Measurements from ENCODE around the gene ZNF155. TPM values are rescaled to one million over a fixed set of nuclear protein-coding genes. Genes with fewer than 3 reads are reported as not detected.

Gene ZNF155
- total and polyA plus RNA-seq, 10 of the 15 experiments (the other 5 are each of a cell fraction or from before 2014, with no cell fraction given): 2.4 to 12.2 (median 5.6) TPM

DNA sequence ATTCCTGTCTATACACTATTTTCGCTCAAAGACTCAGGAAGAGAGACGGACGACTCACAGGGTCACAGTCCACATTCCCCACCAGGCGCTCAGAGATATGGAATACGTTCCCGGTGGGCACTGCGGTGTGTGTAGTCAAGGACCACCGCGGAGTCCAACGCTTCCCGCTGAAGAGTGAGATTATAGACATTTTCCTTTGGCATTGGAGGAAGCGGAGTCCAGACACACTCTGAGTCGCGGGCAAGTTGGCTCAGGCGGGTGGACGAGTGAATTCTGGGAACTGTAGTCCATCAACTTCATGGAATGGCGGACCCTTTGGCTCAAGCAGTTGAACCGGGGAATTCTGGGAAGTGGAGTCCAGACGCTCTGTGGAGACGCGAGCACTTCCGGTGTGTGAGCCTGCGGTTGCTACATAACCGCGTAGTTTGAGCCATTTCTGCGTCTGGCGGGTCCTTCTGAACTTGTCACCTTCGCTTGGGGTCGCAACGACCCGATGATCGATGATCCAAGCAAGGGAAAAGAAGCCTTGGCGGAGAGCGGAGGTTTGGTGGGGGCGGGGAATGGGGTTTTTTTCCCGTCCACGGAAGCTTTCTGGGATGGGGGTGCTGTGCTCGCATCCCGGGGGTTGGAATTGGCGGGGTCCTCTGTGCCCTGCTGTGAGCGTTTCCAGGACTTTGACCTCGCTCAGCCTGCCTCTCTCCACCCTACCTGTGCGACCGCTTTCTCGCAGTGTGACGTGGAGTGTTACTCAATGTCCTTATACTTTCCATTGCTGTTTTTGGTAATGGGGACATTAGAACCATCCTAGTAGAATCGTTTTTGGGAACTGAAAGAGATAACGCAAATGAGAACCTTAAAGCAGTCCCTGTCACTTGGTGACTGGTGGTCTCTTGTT is 18.8 kb downstream of the ZNF155 start, which contains the start of gene ZNF230 (continued):
- TF ChIP-seq, protein P1, sequence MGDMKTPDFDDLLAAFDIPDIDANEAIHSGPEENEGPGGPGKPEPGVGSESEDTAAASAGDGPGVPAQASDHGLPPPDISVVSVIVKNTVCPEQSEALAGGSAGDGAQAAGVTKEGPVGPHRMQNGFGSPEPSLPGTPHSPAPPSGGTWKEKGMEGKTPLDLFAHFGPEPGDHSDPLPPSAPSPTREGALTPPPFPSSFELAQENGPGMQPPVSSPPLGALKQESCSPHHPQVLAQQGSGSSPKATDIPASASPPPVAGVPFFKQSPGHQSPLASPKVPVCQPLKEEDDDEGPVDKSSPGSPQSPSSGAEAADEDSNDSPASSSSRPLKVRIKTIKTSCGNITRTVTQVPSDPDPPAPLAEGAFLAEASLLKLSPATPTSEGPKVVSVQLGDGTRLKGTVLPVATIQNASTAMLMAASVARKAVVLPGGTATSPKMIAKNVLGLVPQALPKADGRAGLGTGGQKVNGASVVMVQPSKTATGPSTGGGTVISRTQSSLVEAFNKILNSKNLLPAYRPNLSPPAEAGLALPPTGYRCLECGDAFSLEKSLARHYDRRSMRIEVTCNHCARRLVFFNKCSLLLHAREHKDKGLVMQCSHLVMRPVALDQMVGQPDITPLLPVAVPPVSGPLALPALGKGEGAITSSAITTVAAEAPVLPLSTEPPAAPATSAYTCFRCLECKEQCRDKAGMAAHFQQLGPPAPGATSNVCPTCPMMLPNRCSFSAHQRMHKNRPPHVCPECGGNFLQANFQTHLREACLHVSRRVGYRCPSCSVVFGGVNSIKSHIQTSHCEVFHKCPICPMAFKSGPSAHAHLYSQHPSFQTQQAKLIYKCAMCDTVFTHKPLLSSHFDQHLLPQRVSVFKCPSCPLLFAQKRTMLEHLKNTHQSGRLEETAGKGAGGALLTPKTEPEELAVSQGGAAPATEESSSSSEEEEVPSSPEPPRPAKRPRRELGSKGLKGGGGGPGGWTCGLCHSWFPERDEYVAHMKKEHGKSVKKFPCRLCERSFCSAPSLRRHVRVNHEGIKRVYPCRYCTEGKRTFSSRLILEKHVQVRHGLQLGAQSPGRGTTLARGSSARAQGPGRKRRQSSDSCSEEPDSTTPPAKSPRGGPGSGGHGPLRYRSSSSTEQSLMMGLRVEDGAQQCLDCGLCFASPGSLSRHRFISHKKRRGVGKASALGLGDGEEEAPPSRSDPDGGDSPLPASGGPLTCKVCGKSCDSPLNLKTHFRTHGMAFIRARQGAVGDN (IDR thresholded peaks at IDR 0.05): no peak

GRCh38 chr19:44003461-44004009 is 19.5 kb downstream of the ZNF155 start:
- H3K79me2 ChIP-seq (ENCODE audit: control insufficient read depth, insufficient read depth, low read length): peaks cover 12% of the 10 kb centered on the region
- no peak for FAIRE-seq
- CTCF ChIA-PET: interaction anchor here (0.6 to 2.1 kb wide), 5 partner anchors 19 to 195 kb away, joined by 3 to 10 read pairs (median 5); partner anchors contain the start of genes ZNF222 and ZNF45
- ATAC-seq: peak; percentile 75
- WGBS (ENCODE audit: insufficient coverage, insufficient replicate concordance, low lambda C conversion rate, missing lambda C conversion rate): 1% methylated on average over 15 of the region's 15 CpGs
- intact Hi-C loops (cut with micrococcal nuclease; ENCODE audit: unreplicated experiment) (no loop called here), in situ Hi-C loops (cut with MboI) (no loop called here)
- DNase-seq (ENCODE audit: low read depth, low spot score): no peak
- SMC1A ChIA-PET (ENCODE audit: uncharacterized antibody, unreplicated experiment): interaction anchor here (0.8 to 2.7 kb wide), 6 partner anchors 19 to 91 kb away, joined by 3 to 11 read pairs (median 4); partner anchors contain the start of genes ZNF221, ZNF222 and ZNF45
- H3K4me3 ChIP-seq: peak overlapping the region; percentile 81
- peaks cover 7% of the 10 kb centered on the region for H3K4me1 ChIP-seq (ENCODE audit: control insufficient read depth, insufficient read depth, low read length)
- H3K9ac ChIP-seq (ENCODE audit: control insufficient read depth, insufficient read depth, low read length): peak overlapping the region; percentile 91
- POLR2A ChIA-PET: interaction anchor here (1.0 to 1.6 kb wide), 4 partner anchors 21 to 162 kb away, joined by 3 to 6 read pairs (median 4); partner anchors contain the start of genes ZNF221, ZNF226 and ZNF45
- H2AFZ ChIP-seq (ENCODE audit: control insufficient read depth, low read depth, low read length): peak overlapping the region; percentile 100
- RAD21 ChIA-PET (ENCODE audit: unreplicated experiment): interaction anchor here (0.8 to 1.7 kb wide), 4 partner anchors 49 to 335 kb away, joined by 3 to 4 read pairs (median 4); partner anchors contain the start of genes ZNF221 and ZNF223
- TF ChIP-seq SMAD1 (IDR thresholded peaks at IDR 0.05; ENCODE audit: low read depth, partially characterized antibody): no peak
- no peak for TF ChIP-seq STAT3 (IDR thresholded peaks at IDR 0.05; ENCODE audit: low read depth, low read length)
- 0 out of 2 replicates have a peak, but pooled peaks have one; percentile 4 for TF ChIP-seq YY1 (IDR thresholded peaks at IDR 0.05; ENCODE audit: low read depth, low read length)
- no peak for TF ChIP-seq ESRRA (IDR thresholded peaks at IDR 0.05; ENCODE audit: low read length)
- no peak for TF ChIP-seq POLR2A (IDR thresholded peaks at IDR 0.05; ENCODE audit: low read depth, low read length)
- no peak for TF ChIP-seq HCFC1 (IDR thresholded peaks at IDR 0.05; ENCODE audit: low read length)
- peak; percentile 42 for TF ChIP-seq NR2F1 (conservative IDR thresholded peaks at IDR 0.05)
- TF ChIP-seq, protein P2, sequence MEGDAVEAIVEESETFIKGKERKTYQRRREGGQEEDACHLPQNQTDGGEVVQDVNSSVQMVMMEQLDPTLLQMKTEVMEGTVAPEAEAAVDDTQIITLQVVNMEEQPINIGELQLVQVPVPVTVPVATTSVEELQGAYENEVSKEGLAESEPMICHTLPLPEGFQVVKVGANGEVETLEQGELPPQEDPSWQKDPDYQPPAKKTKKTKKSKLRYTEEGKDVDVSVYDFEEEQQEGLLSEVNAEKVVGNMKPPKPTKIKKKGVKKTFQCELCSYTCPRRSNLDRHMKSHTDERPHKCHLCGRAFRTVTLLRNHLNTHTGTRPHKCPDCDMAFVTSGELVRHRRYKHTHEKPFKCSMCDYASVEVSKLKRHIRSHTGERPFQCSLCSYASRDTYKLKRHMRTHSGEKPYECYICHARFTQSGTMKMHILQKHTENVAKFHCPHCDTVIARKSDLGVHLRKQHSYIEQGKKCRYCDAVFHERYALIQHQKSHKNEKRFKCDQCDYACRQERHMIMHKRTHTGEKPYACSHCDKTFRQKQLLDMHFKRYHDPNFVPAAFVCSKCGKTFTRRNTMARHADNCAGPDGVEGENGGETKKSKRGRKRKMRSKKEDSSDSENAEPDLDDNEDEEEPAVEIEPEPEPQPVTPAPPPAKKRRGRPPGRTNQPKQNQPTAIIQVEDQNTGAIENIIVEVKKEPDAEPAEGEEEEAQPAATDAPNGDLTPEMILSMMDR (IDR thresholded peaks at IDR 0.05 in 2 of 3, conservative IDR thresholded peaks at IDR 0.05 in 1 of 3; ENCODE audit: control insufficient read depth in 2 of 3, extremely low read depth in 1 of 3, insufficient read depth in 1 of 3, low read depth in 3 of 3, low read length in 3 of 3): peak in 1 of 3 experiments; percentile 15; a peak in 1 of 6 replicates
- TF ChIP-seq RAD21 (IDR thresholded peaks at IDR 0.05; ENCODE audit: insufficient read depth, low read depth, low read length): 0 out of 2 replicates have a peak, but pooled peaks have one; percentile 4
- no peak for TF ChIP-seq FOS (IDR thresholded peaks at IDR 0.05; ENCODE audit: borderline replicate concordance, extremely low read depth, insufficient read length)
- no TSS peak for BruUV-seq (replicated peaks)
- peaks cover under 1 to 10% of the 10 kb centered on the region in 2 experiments; a peak in 2 of 4 replicates for H3K36me3 ChIP-seq (ENCODE audit: control insufficient read depth in 2 of 2, insufficient read depth in 2 of 2, low read length in 1 of 2)
- H3K27me3 ChIP-seq (replicated peaks in 1 of 2; ENCODE audit: control insufficient read depth in 2 of 2, insufficient read depth in 2 of 2, low read length in 1 of 2): no peaks in the 10 kb centered on the region
- H3K4me2 ChIP-seq (ENCODE audit: control insufficient read depth, insufficient read depth): peak overlapping the region; percentile 93
- H3K9me3 ChIP-seq (replicated peaks; ENCODE audit: control insufficient read depth, insufficient read depth, low read length): peaks cover 9% of the 10 kb centered on the region; the same call in 1 of the 3 replicates
- H3K27ac ChIP-seq (ENCODE audit: control insufficient read depth, insufficient read depth): peak overlapping the region; percentile 92
- no peaks in the 10 kb centered on the region for H4K20me1 ChIP-seq (ENCODE audit: control insufficient read depth, insufficient read depth)
